Motor neuron (in vitro differentiated cells): ENCODE measurements around the gene VARS1. TPM values are rescaled to one million over a fixed set of nuclear protein-coding genes. Genes with fewer than 3 reads are reported as not detected.
A peak's percentile ranks its signal among the peaks of the same experiment; 100 is the strongest.

Experiments
- ATAC-seq, 8 experiments: fragments of 200-7000 bp; cut with Tn5 transposase; replicated peaks in 6 of 8; 2 replicates each; pipeline ENCODE4 v1.8.0; 2021; ENCODE audit warnings: mild to moderate bottlenecking in 8 of 8, moderate library complexity in 8 of 8
- H3K27ac ChIP-seq, 2 donors: fragments of 250-450 bp; sonication (Bioruptor Pico); 2 replicates each; pipeline ENCODE4 v1.9.0; 2021; ENCODE audit warnings: antibody characterized with exemption in 2 of 2, mild to moderate bottlenecking in 2 of 2, moderate library complexity in 1 of 2
- H3K4me1 ChIP-seq, 2 donors: fragments of 250-450 bp; sonication (Bioruptor Pico); replicated peaks in 1 of 2; 2 replicates each; pipeline ENCODE4 v1.6.1; 2021; ENCODE audit warnings: antibody characterized with exemption in 2 of 2, mild to moderate bottlenecking in 2 of 2, moderate library complexity in 1 of 2
- H3K4me3 ChIP-seq, 5 donors: fragments of 250-450 bp; sonication (Bioruptor Pico); 2 replicates each; pipeline ENCODE4 v1.9.0; 2021; ENCODE audit warnings: antibody characterized with exemption in 5 of 5, mild to moderate bottlenecking in 5 of 5, moderate library complexity in 4 of 5
- WGBS, 10 experiments: fragments of 450-650 bp; shearing (Covaris generic); methylation state at CpG; one replicate each; pipeline ENCODE4 v1.0.0; 2022; 5-methylcytosine and 5-hydroxymethylcytosine counted together
- in situ Hi-C, 9 experiments: fragments of 400-800 bp; cut with MboI; loops; one replicate each; pipeline ENCODE4 v1.15.0; 2021; ENCODE audit warnings: low sequenced_read_pairs in 9 of 9, low pct_unique_long_range_greater_than_20kb in 2 of 9; ENCODE audit not compliant: unreplicated experiment in 9 of 9
- total RNA-seq, 8 experiments: library from RNA; unstranded; fragments of 300-600 nt; gene quantifications; 2 replicates each; pipeline versions ENCODE4 v1.2.3 to v1.2.4, GENCODE V29; 2022

Gene VARS1
- total RNA-seq, 8 experiments from 2014 or later: 26.4 to 135 (median 52.7) TPM

GRCh38 chr6:31770860-31771259 lies 24.7 kb downstream of the VARS1 start:
- in situ Hi-C loops: no loop called here
- 57 to 100% (median 83%) methylated on average over 1 to 2 of the region's 2 CpGs; no CpG with 5 or more reads in 2 of the 10 experiments for WGBS, 10 experiments
- Histone ChIP-seq H3K4me3 (no peak overlapping the region), H3K4me1 (peaks cover 4 to 9% of the 10 kb centered on the region in 2 donors), H3K27ac (no peak overlapping the region)
- ATAC-seq: no peak

GRCh38 chr6:31769684-31770371 lies 25.7 kb downstream of the VARS1 start:
- ATAC-seq: peak in 3 of 8 experiments; percentile 48 to 64 (median 61)
- in situ Hi-C loops: no loop called here
- Histone ChIP-seq H3K27ac (no peak overlapping the region), H3K4me3 (no peak overlapping the region), H3K4me1 (peaks cover 4 to 10% of the 10 kb centered on the region in 2 donors)
- WGBS, 10 experiments: 57 to 100% (median 80%) methylated on average over 1 to 6 of the region's 12 CpGs; no CpG with 5 or more reads in 1 of the 10 experiments

DNA sequence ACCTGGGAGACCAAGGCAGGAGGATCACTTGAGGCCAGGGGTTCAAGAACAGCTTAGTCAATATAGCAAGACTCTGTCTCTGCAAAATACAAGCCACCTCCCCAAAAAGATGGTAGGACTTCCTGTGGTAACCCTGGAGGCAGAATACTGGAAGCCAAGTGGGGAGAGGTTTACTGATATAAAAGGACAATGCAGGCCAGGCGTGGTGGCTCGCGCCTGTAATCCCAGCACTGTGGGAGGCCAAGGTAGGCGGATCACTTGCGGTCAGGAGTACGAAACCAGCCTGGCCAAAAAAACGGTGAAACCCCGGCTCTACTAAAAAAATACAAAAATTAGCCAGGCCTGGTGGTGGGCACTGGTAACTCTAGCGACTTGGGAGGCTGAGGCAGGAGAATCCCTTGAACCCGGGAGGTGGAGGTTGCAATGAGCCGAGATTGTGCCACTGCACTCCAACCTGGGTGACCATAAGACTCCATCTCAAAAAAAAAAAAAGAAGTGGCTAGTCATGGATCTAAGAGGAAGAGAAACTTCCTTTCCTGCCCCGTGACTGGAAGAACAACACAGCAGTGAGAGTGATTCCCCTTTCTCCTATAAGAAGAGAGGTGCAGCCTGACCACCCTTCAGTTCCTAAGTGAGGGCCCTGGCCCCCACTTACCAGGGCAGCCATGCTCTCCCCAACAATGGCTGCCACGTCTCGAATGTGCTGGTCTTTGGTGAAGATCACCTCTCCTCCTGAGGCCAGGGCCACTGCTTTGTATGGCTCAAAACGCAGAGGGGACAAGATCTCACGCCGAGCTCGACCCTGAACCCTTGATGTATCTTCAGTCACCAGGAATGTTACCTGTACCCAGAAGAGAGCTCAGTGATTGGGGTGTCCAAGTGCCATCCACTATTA lies 26.9 kb downstream of the VARS1 start:
- ATAC-seq: no peak
- Histone ChIP-seq H3K27ac (no peak overlapping the region), H3K4me1 (peaks cover 11 to 19% of the 10 kb centered on the region in 2 donors), H3K4me3 (no peak overlapping the region)
- 60 to 100% (median 94%) methylated on average over 1 to 11 of the region's 18 CpGs; no CpG with 5 or more reads in 1 of the 10 experiments for WGBS, 10 experiments
- in situ Hi-C loops: no loop called here

GRCh38 chr6:31767096-31767645 lies 28.4 kb downstream of the VARS1 start:
- no peak overlapping the region for H3K27ac ChIP-seq
- no peak for ATAC-seq
- 80 to 100% (median 100%) methylated on average over 1 to 4 of the region's 6 CpGs; no CpG with 5 or more reads in 5 of the 10 experiments for WGBS, 10 experiments
- in situ Hi-C loops: no loop called here
- no peak overlapping the region for H3K4me3 ChIP-seq
- H3K4me1 ChIP-seq: peaks cover 17 to 29% of the 10 kb centered on the region in 2 donors

DNA sequence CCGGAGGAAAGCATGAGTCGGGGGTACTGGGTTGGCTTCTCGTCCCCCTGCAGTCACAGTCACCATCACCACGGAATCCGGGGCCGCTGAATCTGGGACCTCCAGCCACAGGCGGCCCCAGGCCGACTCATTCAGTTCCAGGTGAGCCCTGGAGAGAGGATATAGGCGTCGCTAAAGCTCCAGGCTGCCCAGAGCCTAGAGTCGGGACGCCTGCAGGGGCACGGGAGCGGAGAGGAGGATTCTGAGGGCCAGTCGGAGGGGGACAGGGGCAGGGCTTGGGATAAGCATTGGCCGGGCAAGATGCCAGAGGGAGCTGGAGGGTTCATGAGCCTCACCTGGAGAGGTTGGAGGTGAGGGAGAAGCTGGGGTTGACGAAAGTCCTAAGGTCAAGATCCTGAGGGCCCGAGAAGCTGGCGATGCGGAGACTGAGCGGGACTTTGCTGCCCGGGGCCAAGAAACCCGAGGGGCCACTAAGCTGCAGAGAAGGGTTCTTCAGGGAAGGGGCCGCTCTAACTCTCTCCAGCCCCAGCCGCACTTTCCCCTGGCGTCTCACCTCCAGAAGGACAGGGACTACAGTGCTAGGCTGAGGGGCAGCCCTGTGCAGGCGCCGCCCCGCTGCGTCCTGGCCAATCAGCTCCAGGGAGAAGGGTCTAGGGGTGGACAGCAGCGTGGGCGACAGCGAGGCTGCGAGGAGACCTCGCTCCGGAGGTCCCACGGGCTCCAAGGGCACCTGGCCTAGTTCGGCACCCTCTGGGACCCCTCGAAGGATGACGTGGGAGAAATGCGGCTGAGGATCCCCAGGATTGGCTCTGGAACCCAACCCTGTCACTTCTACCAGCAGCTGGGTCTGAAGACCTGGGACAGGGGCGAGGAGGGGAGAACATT lies 29.4 kb downstream of the VARS1 start:
- peak; percentile 3 to 57 (median 41) for ATAC-seq
- peak overlapping the region in 1 of 2 donors; percentile 20 for H3K27ac ChIP-seq
- in situ Hi-C loops: no loop called here
- 7 to 67% (median 45%) methylated on average over 1 to 9 of the region's 42 CpGs; no CpG with 5 or more reads in 5 of the 10 experiments for WGBS, 10 experiments
- H3K4me1 ChIP-seq: peaks cover 17 to 29% of the 10 kb centered on the region in 2 donors
- H3K4me3 ChIP-seq: peak overlapping the region in 2 of 5 donors; percentile 6 to 21

GRCh38 chr6:31765559-31765909 lies 30.0 kb downstream of the VARS1 start:
- no peak for ATAC-seq
- 20 to 93% (median 82%) methylated on average over 1 to 4 of the region's 9 CpGs; no CpG with 5 or more reads in 6 of the 10 experiments for WGBS, 10 experiments

GRCh38 chr6:31764198-31764597 lies 31.4 kb downstream of the VARS1 start:
- H3K4me1 ChIP-seq: peaks cover 17 to 29% of the 10 kb centered on the region in 2 donors
- no peak overlapping the region for H3K4me3 ChIP-seq
- peak in 1 of 8 experiments; percentile 29 for ATAC-seq
- 17 to 100% (median 79%) methylated on average over 1 to 4 of the region's 4 CpGs; no CpG with 5 or more reads in 4 of the 10 experiments for WGBS, 10 experiments
- in situ Hi-C loops: no loop called here
- no peak overlapping the region for H3K27ac ChIP-seq

More at GRCh38 chr6:31765559-31765909, 30.0 kb downstream of the VARS1 start:
- Histone ChIP-seq H3K4me3 (no peak overlapping the region), H3K4me1 (peaks cover 17 to 29% of the 10 kb centered on the region in 2 donors), H3K27ac (no peak overlapping the region)
- in situ Hi-C loops: no loop called here

GRCh38 chr6:31763619-31763940 lies 32.0 kb downstream of the VARS1 start:
- ATAC-seq: peak; percentile 93 to 98 (median 96)
- H3K27ac ChIP-seq: peak overlapping the region; percentile 26 to 79
- H3K4me3 ChIP-seq: no peak overlapping the region
- peaks cover 17 to 29% of the 10 kb centered on the region in 2 donors for H3K4me1 ChIP-seq
- in situ Hi-C loops: no loop called here
- WGBS, 10 experiments: 0% methylated on average over 1 of the region's 1 CpG; no CpG with 5 or more reads in 7 of the 10 experiments

GRCh38 chr6:31762878-31763618 lies 32.5 kb downstream of the VARS1 start:
- in situ Hi-C loops: no loop called here
- H3K27ac ChIP-seq: peak overlapping the region; percentile 26 to 79
- H3K4me3 ChIP-seq: no peak overlapping the region
- peaks cover 17 to 29% of the 10 kb centered on the region in 2 donors for H3K4me1 ChIP-seq
- ATAC-seq: peak in 7 of 8 experiments; percentile 26 to 62 (median 56)
- WGBS, 10 experiments: 36 to 100% (median 71%) methylated on average over 1 to 4 of the region's 8 CpGs; no CpG with 5 or more reads in 5 of the 10 experiments

DNA sequence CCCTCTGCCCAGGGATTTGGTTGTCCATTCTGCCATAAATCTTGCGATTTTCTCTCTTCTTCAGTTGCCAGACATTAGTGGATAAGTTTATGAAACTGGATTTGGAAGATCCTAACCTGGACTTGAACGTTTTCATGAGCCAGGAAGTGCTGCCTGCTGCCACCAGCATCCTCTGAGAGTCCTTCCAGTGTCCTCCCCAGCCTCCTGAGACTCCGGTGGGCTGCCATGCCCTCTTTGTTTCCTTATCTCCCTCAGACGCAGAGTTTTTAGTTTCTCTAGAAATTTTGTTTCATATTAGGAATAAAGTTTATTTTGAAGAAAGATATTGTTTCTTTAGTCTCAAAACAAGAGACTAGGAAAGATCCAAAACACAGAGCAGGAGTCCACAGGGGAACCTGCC lies 33.2 kb downstream of the VARS1 start, which contains the start of gene SAPCD1:
Gene SAPCD1 (plus strand): TSS at position 301 of the 400 bp plus-strand sequence. CDS start 399 bp downstream, outside the sequence.
- peak within 1 kb of the TSS; percentile 26 to 79 for H3K27ac ChIP-seq
- peaks cover 17 to 29% of the 10 kb centered on the region in 2 donors for H3K4me1 ChIP-seq
- H3K4me3 ChIP-seq: no peak within 1 kb of the TSS
- in situ Hi-C loops: no loop called here
- 67 to 94% (median 81%) methylated on average over 2 to 4 of the region's 4 CpGs; no CpG with 5 or more reads in 2 of the 10 experiments for WGBS, 10 experiments
- no peak for ATAC-seq

DNA sequence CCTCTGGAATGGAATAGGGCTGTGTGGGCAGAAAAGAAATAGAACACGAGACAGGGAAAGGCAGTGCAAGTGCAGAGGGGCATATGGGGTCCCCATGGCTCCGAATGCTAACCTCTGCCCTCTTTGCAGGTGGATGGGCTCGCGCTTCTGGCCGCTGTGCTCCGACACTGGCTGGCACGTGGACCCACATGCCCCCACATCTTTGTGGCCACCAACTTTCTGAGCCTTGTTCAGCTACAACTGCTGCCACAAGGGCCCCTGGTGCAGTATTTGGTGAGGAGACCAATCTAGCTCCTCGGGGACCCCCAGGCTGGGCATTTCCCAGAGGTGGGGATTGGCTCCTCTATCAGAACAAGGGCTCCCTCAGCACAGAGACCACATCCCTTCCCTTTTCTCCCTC lies 34.2 kb downstream of the VARS1 start:
- ATAC-seq: no peak
- peaks cover 13 to 25% of the 10 kb centered on the region in 2 donors for H3K4me1 ChIP-seq
- in situ Hi-C loops: no loop called here
- no peak overlapping the region for H3K27ac ChIP-seq
- no peak overlapping the region for H3K4me3 ChIP-seq
- 91 to 100% (median 93%) methylated on average over 2 to 7 of the region's 8 CpGs; no CpG with 5 or more reads in 7 of the 10 experiments for WGBS, 10 experiments
